Thoracic aorta (tissue), 2 donors: Measurements from ENCODE around the gene SMPD3. TPM values are rescaled to one million over a fixed set of nuclear protein-coding genes. Genes with fewer than 3 reads are reported as not detected.

Source experiments
- ATAC-seq: fragments of 150-250 bp; one replicate; pipeline ENCODE4 v1.8.0; 2017; ENCODE audit warnings: low read depth; ENCODE audit not compliant: insufficient number of reproducible peaks, low FRiP score
- DNase-seq: peaks from one replicate; pipeline ENCODE4 v3.0.0-alpha.2; 2020; ENCODE audit warnings: low spot score
- H3K27ac ChIP-seq, 2 donors: fragments of 200-600 bp; sonication (generic); 1 replicate in 1 of 2; 2 replicates in 1 of 2; pipeline ENCODE4 v1.5.1; 2016; ENCODE audit warnings: mild to moderate bottlenecking in 2 of 2, moderate library complexity in 2 of 2
- H3K27me3 ChIP-seq: fragments of 200-600 bp; sonication (generic); replicated peaks from 2 replicates; pipeline ENCODE4 v1.6.0; 2016; ENCODE audit warnings: mild to moderate bottlenecking; ENCODE audit not compliant: insufficient read depth
- H3K36me3 ChIP-seq: fragments of 200-600 bp; sonication (generic); one replicate; pipeline ENCODE4 v1.5.1; 2016
- H3K4me1 ChIP-seq, 2 donors: fragments of 200-600 bp; sonication (generic); 1 replicate in 1 of 2; 2 replicates in 1 of 2; pipeline versions ENCODE4 v1.5.1 to v1.6.0; 2016; ENCODE audit warnings: low read depth in 2 of 2, mild to moderate bottlenecking in 1 of 2; ENCODE audit not compliant: control insufficient read depth in 1 of 2
- H3K4me3 ChIP-seq: fragments of 200-600 bp; sonication (generic); 2 replicates; pipeline ENCODE4 v1.5.1; 2016; ENCODE audit warnings: mild to moderate bottlenecking
- H3K9me3 ChIP-seq: fragments of 200-600 bp; sonication (generic); 2 replicates; pipeline ENCODE4 v1.5.1; 2016
- total RNA-seq, 2 donors: library from RNA; depleted of rRNA; stranded (reverse); fragments of >200 nt; gene quantifications; one replicate each; pipeline versions ENCODE4 v1.1.0 to v1.2.3, GENCODE V29; 2016
- TF ChIP-seq, protein P1 (sequence below): fragments of 200-600 bp; sonication (generic); IDR thresholded peaks from one replicate; pipeline ENCODE4 v1.5.1; 2019; ENCODE audit warnings: antibody characterized with exemption

Gene SMPD3
- total RNA-seq, 2 donors from 2014 or later = 0.41 to 6.5 TPM

DNA sequence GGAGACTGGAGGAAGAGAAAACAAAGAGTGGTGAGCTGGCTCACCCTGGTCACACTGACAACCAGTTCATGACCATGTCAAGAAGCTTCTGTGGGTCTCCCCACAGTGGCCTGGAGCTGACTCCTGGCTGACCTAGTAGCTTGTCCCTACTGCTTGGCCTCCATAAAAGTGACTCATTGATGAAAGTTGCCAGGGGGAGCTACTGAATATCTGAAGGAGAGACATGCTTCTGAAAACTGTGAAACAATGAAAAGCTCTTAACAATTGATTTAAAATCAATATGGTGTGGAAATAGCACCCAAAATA, 22.0 kb downstream of the SMPD3 start:
- no peak for ATAC-seq
- no peak overlapping the region for H3K27ac ChIP-seq
- TF ChIP-seq, protein P1, sequence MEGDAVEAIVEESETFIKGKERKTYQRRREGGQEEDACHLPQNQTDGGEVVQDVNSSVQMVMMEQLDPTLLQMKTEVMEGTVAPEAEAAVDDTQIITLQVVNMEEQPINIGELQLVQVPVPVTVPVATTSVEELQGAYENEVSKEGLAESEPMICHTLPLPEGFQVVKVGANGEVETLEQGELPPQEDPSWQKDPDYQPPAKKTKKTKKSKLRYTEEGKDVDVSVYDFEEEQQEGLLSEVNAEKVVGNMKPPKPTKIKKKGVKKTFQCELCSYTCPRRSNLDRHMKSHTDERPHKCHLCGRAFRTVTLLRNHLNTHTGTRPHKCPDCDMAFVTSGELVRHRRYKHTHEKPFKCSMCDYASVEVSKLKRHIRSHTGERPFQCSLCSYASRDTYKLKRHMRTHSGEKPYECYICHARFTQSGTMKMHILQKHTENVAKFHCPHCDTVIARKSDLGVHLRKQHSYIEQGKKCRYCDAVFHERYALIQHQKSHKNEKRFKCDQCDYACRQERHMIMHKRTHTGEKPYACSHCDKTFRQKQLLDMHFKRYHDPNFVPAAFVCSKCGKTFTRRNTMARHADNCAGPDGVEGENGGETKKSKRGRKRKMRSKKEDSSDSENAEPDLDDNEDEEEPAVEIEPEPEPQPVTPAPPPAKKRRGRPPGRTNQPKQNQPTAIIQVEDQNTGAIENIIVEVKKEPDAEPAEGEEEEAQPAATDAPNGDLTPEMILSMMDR = no peak
- DNase-seq = no peak
- H3K9me3 ChIP-seq = no peaks in the 10 kb centered on the region
- no peaks in the 10 kb centered on the region for H3K36me3 ChIP-seq
- no peak overlapping the region for H3K4me3 ChIP-seq
- H3K27me3 ChIP-seq = no peaks in the 10 kb centered on the region
- no peaks in the 10 kb centered on the region for H3K4me1 ChIP-seq

DNA sequence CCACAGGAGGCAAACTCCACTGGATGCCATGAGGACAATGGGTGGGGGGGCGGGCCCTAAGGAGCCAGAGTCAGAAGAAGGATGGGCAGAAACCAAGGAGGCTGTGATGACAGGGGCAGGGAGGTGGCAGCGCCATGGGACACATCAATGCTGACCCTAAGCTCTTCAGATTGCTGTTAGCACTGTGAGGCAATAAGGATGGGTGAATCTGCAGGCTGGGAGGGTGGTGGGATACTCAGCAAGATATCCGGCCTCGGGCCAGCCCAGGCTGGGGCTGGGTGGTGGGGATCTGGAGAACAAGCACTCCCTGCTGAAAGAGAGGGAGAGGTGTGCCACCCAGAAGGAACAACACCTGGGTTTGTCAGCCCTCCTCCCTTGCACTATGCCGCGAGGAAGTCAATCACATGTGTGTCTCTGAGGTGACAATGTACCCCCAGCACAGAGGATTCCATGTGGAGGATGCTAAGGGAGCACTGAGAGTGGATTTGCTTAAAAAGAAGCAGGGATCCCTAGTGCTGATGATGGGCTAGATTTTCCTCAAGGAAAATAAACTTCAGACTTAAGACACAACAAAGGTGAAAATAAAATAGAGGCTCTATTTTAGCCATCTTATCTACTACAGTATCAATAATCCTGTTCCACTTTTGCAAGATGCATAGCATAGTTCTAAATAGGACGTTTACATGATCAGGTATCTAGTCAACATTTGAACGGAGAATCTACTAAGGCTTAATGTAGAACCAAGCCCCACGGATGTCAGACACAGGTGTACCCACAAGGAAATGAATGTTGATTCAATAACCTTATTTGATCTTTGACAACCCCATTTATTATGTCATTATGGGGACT, 22.6 kb downstream of the SMPD3 start:
- Histone ChIP-seq H3K4me3 (no peak overlapping the region), H3K4me1 (no peaks in the 10 kb centered on the region), H3K36me3 (no peaks in the 10 kb centered on the region), H3K9me3 (no peaks in the 10 kb centered on the region), H3K27ac (no peak overlapping the region), H3K27me3 (no peaks in the 10 kb centered on the region)
- DNase-seq (no peak), ATAC-seq (no peak)
- TF ChIP-seq, protein P1 = no peak

DNA sequence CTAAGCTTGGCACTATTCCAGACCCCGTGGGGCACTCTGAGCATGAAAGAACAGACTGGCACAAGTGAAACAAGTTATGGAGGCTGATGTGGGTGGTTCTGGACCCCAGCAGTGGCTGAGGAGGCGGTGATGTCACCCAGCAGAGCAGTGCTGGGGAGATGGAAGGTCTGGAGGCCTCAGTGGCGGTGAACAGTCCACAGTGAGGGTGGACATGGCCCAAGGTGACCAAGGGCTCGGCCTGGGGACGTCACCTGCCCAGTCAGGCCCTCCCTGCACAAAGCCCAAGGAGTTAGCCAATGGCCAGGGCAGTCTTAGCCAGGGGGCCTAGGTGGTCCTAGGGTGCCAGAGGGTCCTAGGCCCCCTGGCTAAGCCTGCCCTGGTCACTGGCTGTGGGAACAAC, 24.5 kb downstream of the SMPD3 start:
- Histone ChIP-seq H3K36me3 (no peaks in the 10 kb centered on the region), H3K27me3 (no peaks in the 10 kb centered on the region), H3K4me1 (no peaks in the 10 kb centered on the region), H3K4me3 (no peak overlapping the region), H3K27ac (no peak overlapping the region), H3K9me3 (no peaks in the 10 kb centered on the region)
- no peak for DNase-seq
- TF ChIP-seq, protein P1 = no peak
- ATAC-seq = no peak

DNA sequence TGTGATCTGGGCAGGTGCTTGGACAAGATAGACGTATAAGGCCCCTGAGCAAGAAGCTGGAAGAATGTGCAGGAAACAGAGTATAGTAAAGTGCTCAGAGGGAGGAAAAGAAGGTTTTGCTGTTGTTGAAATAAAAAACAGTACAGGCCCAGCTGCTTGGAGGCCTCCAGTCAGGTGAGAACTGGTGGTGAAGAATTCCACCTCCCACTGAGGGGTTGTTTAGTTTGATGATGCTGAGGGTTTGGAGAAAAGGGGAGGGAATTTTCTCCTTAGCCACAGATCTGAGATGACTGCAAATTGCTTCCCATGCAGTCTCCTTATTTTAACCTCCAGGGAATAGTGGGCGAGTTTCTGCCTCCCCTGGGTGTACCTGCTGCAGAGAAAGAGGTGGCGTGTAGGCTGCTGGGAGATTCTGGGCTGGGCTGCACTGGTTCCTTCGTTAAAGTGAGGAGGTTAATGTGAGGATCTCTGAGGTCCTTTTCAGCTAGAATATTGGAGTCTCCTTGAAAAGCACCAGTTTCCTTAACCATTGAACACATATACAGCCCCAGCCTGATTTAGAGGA, 25.8 kb downstream of the SMPD3 start:
- Histone ChIP-seq H3K9me3 (no peaks in the 10 kb centered on the region), H3K27me3 (no peaks in the 10 kb centered on the region), H3K4me3 (no peak overlapping the region), H3K4me1 (no peaks in the 10 kb centered on the region), H3K27ac (no peak overlapping the region), H3K36me3 (no peaks in the 10 kb centered on the region)
- TF ChIP-seq, protein P1 = no peak
- DNase-seq = no peak
- ATAC-seq = no peak

DNA sequence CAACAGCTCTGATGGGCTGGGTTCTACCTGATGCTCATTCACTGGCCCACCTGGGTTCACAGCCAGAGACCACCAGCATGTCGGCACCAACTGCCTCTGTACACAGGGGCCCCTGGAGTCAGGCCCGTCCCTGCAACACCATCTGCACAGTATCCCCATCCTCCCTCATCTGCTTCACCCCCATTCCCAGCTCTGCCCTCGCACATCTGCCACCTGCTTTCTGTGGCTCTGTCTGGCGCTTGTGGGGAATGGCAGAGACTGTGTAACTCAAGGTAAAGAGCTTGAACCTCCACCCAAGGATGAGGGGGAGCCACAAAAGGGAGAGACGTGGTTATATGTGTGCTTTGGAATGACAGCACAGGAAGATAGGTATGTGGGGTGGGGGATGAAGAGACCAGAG, 27.2 kb downstream of the SMPD3 start:
- TF ChIP-seq, protein P1 = no peak
- Histone ChIP-seq H3K27ac (no peak overlapping the region), H3K36me3 (no peaks in the 10 kb centered on the region), H3K4me1 (no peaks in the 10 kb centered on the region), H3K9me3 (no peaks in the 10 kb centered on the region), H3K27me3 (no peaks in the 10 kb centered on the region), H3K4me3 (no peak overlapping the region)
- DNase-seq = no peak
- ATAC-seq = no peak
